ENCODE measurements around the gene UNC5B.

- no peak for TF ChIP-seq CTCF (IDR thresholded peaks at IDR 0.05; ENCODE audit: poor library complexity)
- no peak for TF ChIP-seq EZH2phosphoT487 (IDR thresholded peaks at IDR 0.05; ENCODE audit: low read depth, severe bottlenecking, unreplicated experiment)
- no peak for TF ChIP-seq EZH2 (IDR thresholded peaks at IDR 0.05; ENCODE audit: borderline replicate concordance)
Observed at GRCh38 chr10:71184421-71184820, 27.9 kb upstream of the UNC5B start.
